WERI-Rb-1 (cell line): ENCODE data around the gene PTPRT.

Experiments used
- DNase-seq: peaks from one replicate; pipeline ENCODE4 v3.0.0-alpha.2; 2020
- H3K27ac ChIP-seq: fragments of 250-450 bp; sonication (Bioruptor Pico); 2 replicates; pipeline ENCODE4 v1.5.1; 2020; ENCODE audit warnings: mild to moderate bottlenecking, moderate library complexity
- H3K27me3 ChIP-seq: fragments of 250-450 bp; sonication (Bioruptor Pico); 2 replicates; pipeline ENCODE4 v1.5.1; 2021; ENCODE audit warnings: mild to moderate bottlenecking, low read depth, moderate library complexity; ENCODE audit not compliant: insufficient read depth, severe bottlenecking
- H3K36me3 ChIP-seq: fragments of 250-450 bp; sonication (Bioruptor Pico); 2 replicates; pipeline ENCODE4 v1.5.1; 2020; ENCODE audit warnings: mild to moderate bottlenecking, moderate library complexity
- H3K4me3 ChIP-seq: 2 replicates; pipeline ENCODE4 v1.5.1; 2011; ENCODE audit warnings: low read depth, mild to moderate bottlenecking, control low read depth, low read length
- H3K9me3 ChIP-seq: fragments of 250-450 bp; sonication (Bioruptor Pico); 2 replicates; pipeline ENCODE4 v1.5.1; 2021; ENCODE audit warnings: mild to moderate bottlenecking, moderate library complexity; ENCODE audit not compliant: severe bottlenecking
- TF ChIP-seq, protein P1 (sequence below): IDR thresholded peaks from 2 replicates; pipeline ENCODE4 v1.5.1; 2011; ENCODE audit warnings: low read depth, mild to moderate bottlenecking, control low read depth, inconsistent platforms, low read length

The PTPRT gene

DNA sequence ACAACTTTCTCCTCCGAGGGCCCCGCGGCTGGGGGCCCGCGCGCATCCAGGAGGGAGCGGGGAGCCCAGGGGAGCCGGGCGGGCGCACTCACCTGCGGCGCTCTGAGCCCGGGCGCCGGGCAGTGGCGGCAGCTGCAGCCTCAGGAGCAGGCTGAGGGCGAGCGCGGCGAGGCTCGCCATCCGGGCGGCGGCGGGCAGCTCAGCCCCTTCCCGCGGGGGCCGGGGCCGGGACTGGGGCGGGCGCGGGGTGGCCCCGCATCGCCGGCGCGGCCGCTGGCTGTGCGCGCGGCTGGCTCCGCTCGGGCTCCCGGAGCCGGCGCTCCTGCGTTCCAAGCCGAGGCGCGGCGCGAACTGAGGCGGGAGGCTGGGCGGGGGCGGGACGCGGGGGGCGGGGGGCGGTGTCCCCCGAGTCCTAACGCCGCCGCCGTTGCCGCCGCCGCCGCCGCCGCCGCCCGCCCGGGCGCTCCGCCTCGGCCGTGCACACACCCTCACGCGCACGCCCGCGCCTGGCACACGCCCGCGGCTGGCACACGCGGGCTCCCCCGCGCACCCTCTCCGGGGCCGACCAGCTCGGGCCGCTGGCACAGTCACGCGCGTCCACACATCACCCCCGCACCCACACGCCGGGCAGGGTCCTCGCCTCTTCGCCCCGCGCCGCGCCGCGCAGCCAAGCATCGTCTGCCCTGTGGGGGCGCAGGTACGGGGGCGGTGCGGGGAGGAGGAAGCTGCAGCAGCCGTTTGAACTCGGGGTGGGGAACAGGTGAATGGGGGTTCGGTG lies at the start of gene PTPRT:
PTPRT (minus strand) TSS at position 353 of the 778 bp plus-strand sequence; CDS start at position 180, 173 bp downstream.
- TF ChIP-seq, protein P1, sequence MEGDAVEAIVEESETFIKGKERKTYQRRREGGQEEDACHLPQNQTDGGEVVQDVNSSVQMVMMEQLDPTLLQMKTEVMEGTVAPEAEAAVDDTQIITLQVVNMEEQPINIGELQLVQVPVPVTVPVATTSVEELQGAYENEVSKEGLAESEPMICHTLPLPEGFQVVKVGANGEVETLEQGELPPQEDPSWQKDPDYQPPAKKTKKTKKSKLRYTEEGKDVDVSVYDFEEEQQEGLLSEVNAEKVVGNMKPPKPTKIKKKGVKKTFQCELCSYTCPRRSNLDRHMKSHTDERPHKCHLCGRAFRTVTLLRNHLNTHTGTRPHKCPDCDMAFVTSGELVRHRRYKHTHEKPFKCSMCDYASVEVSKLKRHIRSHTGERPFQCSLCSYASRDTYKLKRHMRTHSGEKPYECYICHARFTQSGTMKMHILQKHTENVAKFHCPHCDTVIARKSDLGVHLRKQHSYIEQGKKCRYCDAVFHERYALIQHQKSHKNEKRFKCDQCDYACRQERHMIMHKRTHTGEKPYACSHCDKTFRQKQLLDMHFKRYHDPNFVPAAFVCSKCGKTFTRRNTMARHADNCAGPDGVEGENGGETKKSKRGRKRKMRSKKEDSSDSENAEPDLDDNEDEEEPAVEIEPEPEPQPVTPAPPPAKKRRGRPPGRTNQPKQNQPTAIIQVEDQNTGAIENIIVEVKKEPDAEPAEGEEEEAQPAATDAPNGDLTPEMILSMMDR = no peak
- no peaks in the 10 kb centered on the region for H3K9me3 ChIP-seq
- peaks cover 49% of the 10 kb centered on the region for H3K27me3 ChIP-seq
- no peak within 1 kb of the TSS for H3K27ac ChIP-seq
- H3K4me3 ChIP-seq = peak within 1 kb of the TSS; percentile 38
- no peaks in the 10 kb centered on the region for H3K36me3 ChIP-seq
- DNase-seq = no peak

DNA sequence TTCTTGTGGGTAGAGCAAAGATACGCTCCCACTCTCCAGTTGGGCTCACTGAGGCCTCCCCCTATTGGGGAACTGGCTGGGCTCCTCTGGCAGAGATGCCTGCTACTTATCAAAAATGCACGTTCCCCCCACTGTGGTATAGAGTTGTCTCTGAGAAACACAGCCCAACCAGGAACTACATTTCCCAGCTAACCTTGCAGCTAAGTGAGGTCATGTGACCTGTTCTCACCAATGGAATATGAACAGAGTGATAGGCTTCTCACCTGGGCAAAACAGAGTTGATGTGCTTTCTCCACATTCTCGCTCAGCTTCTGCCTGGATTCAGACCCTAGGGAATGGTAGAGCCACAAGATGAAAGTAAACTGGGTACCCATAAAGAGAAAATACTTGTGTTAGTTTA lies 49.1 kb upstream of the PTPRT start:
- no peak for DNase-seq
- Histone ChIP-seq H3K9me3 (peaks cover 3% of the 10 kb centered on the region), H3K27ac (no peak overlapping the region), H3K36me3 (no peaks in the 10 kb centered on the region), H3K4me3 (no peak overlapping the region), H3K27me3 (peaks cover 50% of the 10 kb centered on the region)
- TF ChIP-seq, protein P1 = no peak

- Histone ChIP-seq H3K36me3 (no peaks in the 10 kb centered on the region), H3K9me3 (peaks cover 3% of the 10 kb centered on the region), H3K27me3 (peaks cover 48% of the 10 kb centered on the region), H3K27ac (no peak overlapping the region), H3K4me3 (no peak overlapping the region)
- DNase-seq = no peak
- TF ChIP-seq, protein P1 = no peak
Measured at GRCh38 chr20:43238266-43238665, 48.6 kb upstream of the PTPRT start.

DNA sequence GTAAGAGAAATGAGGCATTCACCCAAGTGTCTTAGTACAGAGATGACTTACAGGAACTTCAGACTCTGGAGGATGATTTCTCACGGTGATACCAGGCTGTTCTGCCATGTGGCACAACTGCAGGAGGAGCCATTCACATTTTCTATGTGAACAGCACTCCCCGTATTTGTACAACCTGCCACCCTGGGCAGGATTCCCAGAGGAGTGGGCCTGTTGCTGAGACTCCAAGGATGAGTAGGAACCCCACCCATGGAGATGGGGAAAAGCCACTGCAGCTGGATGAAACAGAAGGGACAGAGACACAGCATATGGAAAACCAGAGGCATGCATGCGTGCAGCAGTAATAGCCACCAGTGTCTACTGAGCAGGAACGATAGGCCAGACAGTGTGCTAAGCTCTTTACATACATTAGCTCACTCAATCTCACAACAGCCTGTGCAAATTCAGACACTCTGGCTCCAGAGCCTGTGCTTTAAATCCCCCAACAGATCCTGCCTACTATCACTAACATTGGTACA lies 48.0 kb upstream of the PTPRT start:
- H3K4me3 ChIP-seq = no peak overlapping the region
- no peak for DNase-seq
- no peaks in the 10 kb centered on the region for H3K36me3 ChIP-seq
- H3K27ac ChIP-seq = no peak overlapping the region
- peaks cover 3% of the 10 kb centered on the region for H3K9me3 ChIP-seq
- TF ChIP-seq, protein P1 = no peak
- peaks cover 44% of the 10 kb centered on the region for H3K27me3 ChIP-seq

DNA sequence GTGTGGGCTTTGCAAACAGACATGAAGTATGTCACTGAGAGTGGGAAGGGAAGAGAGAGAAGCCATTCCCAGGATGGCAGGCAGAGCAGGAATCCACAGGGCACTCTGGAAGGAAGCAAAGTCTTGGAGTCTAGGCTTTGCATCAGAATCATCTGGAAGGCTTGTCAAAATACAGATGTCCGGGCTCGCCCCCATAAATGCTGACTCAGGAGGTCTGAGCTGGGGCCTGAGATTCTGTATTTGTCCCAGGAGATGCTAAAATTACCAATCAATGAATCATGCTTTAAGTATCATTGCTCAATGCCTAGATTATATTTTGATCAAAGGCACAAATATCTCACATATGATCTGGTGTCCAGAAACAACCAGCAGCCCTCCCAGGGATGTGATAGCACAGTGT lies 46.3 kb upstream of the PTPRT start:
- DNase-seq = no peak
- no peak overlapping the region for H3K4me3 ChIP-seq
- peaks cover 33% of the 10 kb centered on the region for H3K27me3 ChIP-seq
- H3K27ac ChIP-seq = no peak overlapping the region
- TF ChIP-seq, protein P1 = no peak
- H3K9me3 ChIP-seq = peaks cover 3% of the 10 kb centered on the region
- no peaks in the 10 kb centered on the region for H3K36me3 ChIP-seq
